Stromal cell of bone marrow (primary cell): ENCODE data around the gene RNF167.

Experiments
- DNase-seq: peaks from one replicate; pipeline ENCODE4 v3.0.0-alpha.2; 2012; ENCODE audit warnings: low read depth

The RNF167 gene

GRCh38 chr17:4938688-4939545, 1.2 kb upstream of the RNF167 start:
- DNase-seq: no peak

- no peak for DNase-seq
Measured at GRCh38 chr17:4939546-4939795, 597 bp upstream of the RNF167 start.

- no peak for DNase-seq
Measured at GRCh38 chr17:4940555-4941318, 669 bp downstream of the RNF167 start.

- DNase-seq: no peak
Measured at GRCh38 chr17:4941319-4941610, 1.2 kb downstream of the RNF167 start.

GRCh38 chr17:4942760-4943508, 2.9 kb downstream of the RNF167 start:
- no peak for DNase-seq

GRCh38 chr17:4944163-4944553, 4.1 kb downstream of the RNF167 start:
- DNase-seq: no peak

- DNase-seq: no peak
Measured at GRCh38 chr17:4944554-4945175, 4.6 kb downstream of the RNF167 start.

- DNase-seq: peak; percentile 86
Measured at GRCh38 chr17:4945176-4945943, 5.3 kb downstream of the RNF167 start.

GRCh38 chr17:4945944-4946280, 5.8 kb downstream of the RNF167 start:
- DNase-seq: no peak

- DNase-seq: no peak
Measured at GRCh38 chr17:4946312-4946976, 6.4 kb downstream of the RNF167 start.

GRCh38 chr17:4947010-4947410, 6.9 kb downstream of the RNF167 start:
- no peak for DNase-seq

- no peak for DNase-seq
Measured at GRCh38 chr17:4947411-4948165, 7.5 kb downstream of the RNF167 start.

- DNase-seq: peak; percentile 91
Measured at GRCh38 chr17:4948166-4948930, 8.3 kb downstream of the RNF167 start, which contains the start of gene PFN1. Gene PFN1, minus strand, starts transcription at chr17:4948530. Its CDS starts 136 bp downstream, at chr17:4948394.

GRCh38 chr17:4948931-4949320, 8.9 kb downstream of the RNF167 start:
- DNase-seq: peak; percentile 86

- DNase-seq: no peak
Measured at GRCh38 chr17:4949321-4950074, 9.4 kb downstream of the RNF167 start.

GRCh38 chr17:4950075-4950745, 10.1 kb downstream of the RNF167 start:
- no peak for DNase-seq

- no peak for DNase-seq
Measured at GRCh38 chr17:4950746-4951204, 10.7 kb downstream of the RNF167 start, which contains the start of gene ENO3. Gene ENO3, plus strand, starts transcription at chr17:4951119. Its CDS starts 711 bp downstream, at chr17:4951830.

- no peak for DNase-seq
Measured at GRCh38 chr17:4951486-4951885, 11.4 kb downstream of the RNF167 start.
